HL-60/S4 (cell line): ENCODE measurements around the gene BBS12.
"Not testable (repeated sequence)": the region's sequence is repeated elsewhere in the genome, so short reads cannot be mapped to it uniquely, and the experiment has no call there.

ENCODE experiments used
- in situ Hi-C: fragments of 300-500 bp; cut with MboI; formaldehyde crosslinking; loops from 2 replicates; pipeline ENCODE4 v1.14.3; 2022; ENCODE audit warnings: low sequenced_read_pairs

BBS12 gene

DNA sequence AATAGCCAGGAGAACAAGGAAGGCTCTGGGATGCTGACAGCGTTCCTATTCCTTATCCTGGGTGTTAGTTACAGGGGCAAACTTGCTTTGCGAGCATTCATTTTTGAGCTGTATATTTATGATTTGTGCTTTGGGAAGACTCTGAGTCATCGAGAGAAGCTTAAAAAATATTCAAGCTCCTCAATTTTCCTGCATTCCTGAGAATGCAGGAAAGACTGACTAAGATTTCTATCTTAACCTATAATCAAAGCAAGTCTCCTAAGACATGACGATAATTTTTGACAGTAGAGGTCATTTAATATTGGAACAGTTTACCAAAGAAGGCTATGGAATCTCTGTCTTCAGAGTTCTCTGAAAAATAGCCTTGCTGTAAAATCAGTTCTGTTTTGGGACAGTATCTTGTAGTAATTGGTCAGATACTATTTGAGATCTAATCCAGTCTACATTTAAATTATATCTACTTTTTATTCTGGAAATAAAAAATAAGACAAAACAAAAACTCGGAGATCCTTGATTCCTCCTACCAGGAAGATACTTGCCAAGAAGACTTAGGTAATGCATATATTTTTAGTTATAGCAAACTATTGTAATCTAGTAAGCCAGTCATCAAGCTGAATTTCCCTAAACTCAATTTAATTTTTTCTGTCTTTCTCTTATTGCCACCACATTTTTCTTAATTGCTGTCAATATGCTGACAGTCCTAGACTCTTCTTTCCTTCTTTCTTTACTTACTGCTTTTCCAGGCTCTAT lies 31.7 kb downstream of the BBS12 start:
- in situ Hi-C loops = loop anchor here (25.0 kb wide), 1 partner anchor 323 kb away; no protein-coding TSS in a partner anchor

DNA sequence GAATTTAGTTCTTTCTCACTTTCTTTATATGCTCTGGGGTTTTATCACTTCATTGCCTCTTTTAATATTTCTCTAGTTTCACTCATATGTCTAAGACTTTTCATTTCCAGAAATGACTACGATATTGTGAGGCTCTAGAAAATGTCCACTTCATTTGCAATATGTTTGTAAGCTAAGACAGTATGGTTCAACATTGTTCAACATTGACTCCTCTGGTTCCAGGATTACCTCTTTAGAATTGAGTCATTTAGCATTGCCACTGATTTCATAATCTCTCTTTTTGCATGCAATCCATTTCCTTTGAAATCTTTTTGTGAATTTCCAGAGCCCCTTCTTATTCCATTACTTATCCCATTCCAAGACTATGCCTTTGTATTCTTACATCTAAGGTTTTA lies 32.3 kb downstream of the BBS12 start:
- in situ Hi-C loops = loop anchor here (25.0 kb wide), 1 partner anchor 322 kb away; no protein-coding TSS in a partner anchor

DNA sequence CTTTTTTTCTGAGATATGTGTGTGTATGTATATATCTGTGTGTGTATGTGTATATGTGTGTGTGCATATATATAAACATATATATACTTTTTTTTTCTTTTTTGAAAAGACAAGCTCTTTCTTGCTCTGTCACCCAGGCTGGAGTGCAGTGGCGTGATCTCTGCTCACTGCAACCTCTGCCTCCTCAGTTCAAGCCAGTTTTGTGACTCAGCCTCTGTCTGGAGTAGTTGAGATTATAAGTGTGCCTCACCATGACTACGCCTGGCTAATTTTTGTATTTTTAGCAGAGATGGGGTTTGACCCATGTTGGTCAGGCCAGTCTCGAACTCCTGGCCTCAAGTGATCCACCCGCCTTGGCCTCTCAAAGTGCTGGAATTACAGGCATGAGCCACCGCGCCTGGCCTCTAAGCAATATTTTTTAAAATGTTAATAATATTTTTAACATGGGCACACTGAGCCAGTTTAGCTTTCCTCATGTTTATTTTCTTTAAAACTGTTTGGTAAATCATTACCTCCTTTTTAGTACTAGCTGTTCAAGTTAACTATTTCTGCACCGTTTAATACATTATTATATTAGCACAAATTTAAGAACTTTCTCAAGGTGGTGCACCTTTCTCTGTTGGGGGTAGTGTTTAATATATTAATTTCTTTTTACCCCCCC lies 33.3 kb downstream of the BBS12 start:
- in situ Hi-C loops = loop anchor here (25.0 kb wide), 1 partner anchor 321 kb away; no protein-coding TSS in a partner anchor

DNA sequence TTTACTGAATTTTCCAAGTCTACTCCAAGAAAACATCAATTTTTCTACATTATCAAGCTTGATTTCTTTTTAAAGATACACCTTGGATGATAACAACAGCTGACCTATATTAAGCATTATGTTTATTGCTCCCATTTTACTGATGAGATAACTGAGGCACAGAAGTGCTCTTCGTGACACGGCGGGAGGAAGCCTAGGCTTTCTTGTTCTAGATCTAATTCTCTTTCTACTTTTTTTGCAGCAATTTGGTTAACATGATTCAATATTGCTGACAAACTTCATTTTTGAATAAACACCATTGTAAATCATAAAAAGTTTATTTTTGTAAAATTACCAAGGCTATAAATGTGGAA lies 33.8 kb downstream of the BBS12 start:
- in situ Hi-C loops = loop anchor here (25.0 kb wide), 1 partner anchor 321 kb away; no protein-coding TSS in a partner anchor

DNA sequence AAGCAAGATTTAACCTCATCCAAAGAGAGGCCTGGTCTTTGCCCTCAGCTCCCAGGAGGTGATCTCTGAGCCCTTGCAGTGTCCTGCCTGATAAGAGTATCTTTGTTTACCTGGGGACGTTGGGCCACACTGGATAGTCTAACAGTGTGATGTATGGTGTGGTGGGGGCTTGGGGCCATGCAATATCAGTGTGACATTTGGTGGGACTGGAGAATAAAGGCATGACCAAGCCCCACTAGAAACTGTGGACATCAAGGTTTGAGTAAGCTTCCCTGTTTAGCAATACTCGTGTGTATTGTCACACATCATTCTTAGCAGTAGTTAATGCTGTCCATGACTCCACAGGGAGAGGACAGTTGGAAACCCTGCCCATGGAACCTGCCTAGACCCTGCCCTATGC lies 34.4 kb downstream of the BBS12 start:
- in situ Hi-C loops = loop anchor here (25.0 kb wide), 1 partner anchor 320 kb away; no protein-coding TSS in a partner anchor

DNA sequence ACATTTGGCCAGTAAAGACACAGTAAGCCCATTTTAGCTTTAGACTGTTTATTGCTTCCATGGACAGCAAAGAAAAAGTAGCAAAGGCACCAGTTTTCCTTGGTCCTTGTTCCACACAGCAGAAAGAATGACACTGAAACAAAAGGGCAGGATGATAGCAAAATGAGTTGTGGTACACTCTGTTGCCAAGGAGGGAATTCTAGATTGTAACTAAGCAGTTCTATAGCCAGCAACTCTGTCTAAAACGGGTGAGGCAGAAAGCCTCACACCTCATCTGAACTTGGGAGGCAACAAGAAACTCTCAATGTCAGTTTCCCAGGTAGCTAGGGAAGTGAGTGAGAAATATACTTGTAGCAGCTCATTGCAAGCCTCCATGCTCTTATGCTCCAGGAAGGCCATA lies 39.2 kb downstream of the BBS12 start:
- in situ Hi-C loops = loop anchor here (25.0 kb wide), 1 partner anchor 316 kb away; no protein-coding TSS in a partner anchor

DNA sequence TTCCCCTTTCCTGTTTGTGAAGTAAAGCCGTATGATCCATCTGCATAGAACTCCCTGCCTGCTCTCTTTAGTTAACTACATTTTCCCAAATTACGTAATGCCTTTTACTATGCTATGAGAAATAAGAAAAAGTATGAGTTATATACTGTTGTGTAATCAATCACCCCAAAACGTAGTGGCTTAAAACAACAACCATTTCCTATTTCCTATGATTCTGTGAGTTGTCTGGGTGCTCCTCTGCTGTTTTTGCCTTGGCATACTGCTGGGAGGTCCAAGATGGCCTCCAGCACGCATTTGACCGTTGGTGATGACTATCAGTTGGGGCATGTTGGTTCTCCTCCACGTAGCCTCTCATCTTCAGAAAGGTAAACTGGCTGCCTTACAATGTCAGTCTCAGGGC lies 39.8 kb downstream of the BBS12 start:
- in situ Hi-C loops = loop anchor here (25.0 kb wide), 1 partner anchor 315 kb away; no protein-coding TSS in a partner anchor

DNA sequence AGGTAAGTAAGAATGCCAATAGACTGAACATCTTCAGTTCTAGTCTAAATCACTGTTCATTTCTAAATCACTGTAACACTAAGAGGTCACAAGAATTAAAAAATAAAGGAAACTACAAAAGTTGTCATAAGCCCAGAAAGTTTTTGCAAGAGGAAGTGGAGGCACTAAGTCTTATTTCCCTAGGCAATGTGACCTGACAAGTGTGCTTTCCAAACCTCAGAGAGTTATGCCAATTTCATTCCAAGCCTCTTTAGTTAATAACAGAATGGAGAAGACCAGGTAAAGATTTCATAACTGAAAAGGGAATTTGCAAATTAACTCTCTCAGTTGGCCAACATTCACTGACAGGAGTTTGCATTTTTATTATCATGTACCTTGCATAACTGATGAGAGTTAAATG lies 40.5 kb downstream of the BBS12 start:
- in situ Hi-C loops = loop anchor here (25.0 kb wide), 1 partner anchor 314 kb away; no protein-coding TSS in a partner anchor

DNA sequence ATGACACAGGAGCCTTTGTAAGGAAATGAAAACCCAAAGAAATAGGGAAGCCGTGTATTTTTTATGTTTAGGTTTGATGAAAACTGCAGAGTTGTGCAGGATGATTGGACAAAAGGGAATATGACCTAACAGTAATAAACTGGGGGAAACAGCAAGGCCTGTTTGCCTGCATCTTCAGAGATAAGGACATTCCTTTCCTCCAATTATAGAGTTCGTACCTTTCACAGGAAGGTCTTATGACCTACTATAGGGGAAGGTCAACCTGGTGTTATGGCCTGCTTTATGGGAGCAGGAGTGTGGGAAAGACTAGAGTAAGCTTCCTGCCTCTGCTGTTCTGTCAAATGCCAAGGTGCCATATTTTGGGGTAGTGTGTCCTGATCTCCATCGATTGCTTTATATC lies 42.5 kb downstream of the BBS12 start:
- in situ Hi-C loops = no loop called here

DNA sequence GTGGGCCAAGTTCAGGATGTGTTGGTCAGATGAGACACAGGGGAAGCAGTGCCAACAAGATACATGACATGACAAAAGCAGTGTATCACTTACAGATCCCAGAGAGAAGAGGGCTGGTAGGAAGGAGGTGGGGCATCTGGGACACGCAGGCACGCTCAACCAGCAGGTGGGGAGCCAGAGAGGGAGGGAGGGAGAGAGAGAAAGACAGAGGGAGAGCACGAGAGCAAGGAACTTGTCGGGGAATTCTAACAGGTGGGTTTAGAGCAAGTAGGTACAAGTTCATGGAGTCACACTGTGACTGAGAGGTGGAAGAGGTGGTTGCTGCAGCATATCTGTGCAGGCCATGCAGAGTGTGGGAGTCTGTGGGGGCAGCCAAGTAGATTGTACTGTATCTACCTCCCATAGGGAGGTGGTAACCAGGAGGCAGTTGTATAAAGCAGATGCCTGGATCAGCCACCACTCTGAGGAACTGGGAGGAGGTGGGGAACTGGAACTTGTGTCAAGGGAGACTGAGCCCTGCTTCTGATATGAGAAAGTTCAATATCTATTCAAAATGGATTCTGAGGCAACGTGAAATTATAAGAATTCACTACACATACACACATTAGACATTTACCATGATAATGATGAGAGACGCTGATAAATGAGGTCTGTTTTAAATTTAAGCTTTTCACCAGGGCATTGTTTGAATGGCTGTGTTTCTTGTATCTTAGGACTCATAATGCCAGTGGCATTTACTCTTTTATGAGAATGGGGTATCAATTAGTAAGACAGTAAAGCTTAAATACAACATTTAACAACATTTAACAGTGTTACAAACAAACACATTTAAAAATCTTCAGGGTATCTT lies 43.7 kb downstream of the BBS12 start:
- in situ Hi-C loops = no loop called here

DNA sequence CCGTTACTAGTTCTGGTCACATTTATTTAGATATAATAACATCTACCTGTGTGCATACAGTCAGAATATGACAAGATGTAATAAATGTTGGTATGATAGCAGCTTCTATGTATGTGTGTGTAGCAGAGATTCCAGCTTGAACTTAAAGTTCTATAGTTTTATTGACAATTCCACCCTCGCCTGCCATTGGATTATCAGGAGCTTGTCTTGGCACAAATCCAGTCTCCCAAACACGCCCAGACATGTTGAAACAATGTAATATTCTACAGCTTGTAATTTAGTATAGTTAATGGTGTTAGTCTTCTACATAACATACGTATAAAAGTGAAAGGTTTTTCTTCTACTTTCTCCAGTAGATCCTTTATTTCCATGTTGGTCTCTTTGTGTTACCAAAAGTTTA lies 44.4 kb downstream of the BBS12 start:
- in situ Hi-C loops = no loop called here

DNA sequence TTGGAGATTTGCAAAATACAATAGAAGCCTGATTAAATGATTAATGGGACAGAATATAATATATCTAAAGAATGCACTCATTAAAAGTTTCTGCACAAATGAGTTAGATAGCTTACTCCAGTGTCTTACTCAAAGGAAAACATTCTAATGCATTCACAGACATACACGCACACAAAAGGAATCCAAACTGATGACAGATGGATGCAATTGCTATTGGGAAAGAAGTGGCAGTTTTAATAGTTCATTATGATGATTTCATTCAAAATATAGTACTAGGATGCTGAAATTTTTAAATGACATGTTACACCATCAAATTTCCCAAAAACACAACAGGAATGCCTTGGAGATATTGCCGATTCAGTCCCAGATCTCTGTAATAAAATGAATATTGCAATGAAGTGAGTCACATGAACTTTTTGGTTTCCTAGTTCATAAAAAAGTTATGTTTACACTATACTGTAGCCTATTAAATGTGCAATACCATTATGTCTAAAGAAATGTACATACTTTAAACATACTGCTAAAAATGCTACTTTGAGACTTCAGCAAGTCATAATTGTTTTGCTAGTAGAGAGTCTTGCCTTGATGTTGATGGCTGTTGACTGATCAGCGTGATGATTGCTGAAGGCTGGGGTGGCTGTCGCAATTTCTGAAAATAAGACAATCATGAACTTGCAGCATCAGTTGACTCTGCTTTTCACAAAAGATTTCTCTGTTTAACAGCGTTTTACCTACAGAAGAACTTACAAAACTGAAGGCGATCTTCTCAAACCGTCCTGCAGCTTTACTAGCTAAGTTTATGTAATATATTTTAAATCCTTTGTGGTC lies 45.6 kb downstream of the BBS12 start:
- in situ Hi-C loops = no loop called here

DNA sequence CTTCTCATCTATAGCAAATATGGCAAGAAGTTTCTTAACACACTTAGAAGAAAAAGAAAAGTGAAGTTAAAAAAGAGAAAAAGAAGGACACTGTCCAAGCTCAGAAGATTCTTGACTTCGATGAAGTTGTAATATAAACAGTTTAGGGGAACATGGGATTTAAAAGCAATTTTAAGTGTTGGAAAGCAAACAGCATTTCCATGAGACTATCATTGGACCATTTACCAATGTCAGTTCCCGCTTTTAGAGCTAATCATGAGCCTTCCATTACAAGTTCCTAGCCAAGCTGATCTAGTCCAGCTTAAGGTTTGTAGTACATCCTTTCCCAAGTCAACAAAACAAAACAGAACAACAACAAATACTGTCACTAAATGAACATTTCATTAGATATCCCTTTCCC lies 49.0 kb downstream of the BBS12 start:
- in situ Hi-C loops = no loop called here

DNA sequence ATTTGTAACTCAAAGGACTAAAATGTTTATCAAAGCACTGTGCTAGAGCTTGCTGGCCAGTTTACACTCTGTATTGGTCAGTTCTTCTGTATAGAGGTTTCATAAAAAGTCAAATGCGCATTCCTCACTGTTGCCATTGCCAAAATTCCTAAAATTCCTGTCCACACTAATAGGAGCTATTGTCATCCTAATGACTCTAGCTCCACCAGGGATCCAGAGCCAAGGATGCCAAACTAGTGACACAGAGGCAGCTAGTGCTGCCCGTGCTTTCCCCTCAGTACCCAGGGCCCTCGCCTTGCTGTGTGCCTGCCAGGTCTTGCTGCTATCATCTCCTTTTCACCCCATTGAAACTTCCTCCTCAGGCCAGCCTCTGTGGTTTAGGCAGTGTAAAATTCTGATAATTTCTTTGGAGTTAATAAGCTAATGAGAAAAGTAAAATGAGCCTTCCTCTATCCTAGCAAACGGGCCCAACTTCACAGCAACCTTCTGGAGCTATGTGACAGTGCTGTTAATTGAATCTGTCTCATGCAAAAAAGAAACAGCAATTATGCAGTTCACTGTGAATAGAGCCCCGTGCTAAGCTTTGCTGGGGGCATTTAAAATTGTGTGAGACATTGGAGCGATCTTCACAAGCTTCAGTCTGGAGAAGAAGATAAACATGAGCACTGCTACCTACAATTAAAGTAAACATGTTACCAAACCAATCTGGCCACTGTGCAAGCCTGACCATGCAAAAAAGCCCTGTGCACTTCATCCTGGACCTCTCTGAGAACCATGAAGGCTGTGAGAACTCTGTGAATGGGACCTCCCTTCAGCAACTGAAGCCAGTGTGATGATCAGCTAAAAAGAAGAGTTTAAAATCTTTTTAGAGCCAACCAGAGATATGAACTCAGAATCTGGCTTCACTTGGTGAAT lies 51.1 kb downstream of the BBS12 start:
- in situ Hi-C loops = no loop called here

DNA sequence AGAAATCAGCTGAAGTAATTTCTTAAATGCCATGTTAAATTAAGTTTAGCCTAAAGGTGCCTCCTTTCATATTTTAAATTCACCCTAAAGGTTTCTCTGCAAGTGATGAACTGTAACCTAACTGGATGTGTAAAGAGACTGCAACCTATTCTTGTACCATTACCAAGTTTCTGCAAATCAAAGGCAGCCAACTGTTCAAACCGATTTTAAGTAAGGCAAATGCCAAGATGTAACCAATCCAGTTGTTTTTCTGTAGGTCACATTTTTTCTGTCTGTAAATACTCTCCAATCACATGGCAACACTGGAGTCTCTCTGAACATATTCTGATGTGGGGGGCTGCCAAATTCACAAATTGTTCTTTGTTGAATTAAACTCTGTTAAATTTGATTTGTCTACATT lies 51.8 kb downstream of the BBS12 start:
- in situ Hi-C loops = no loop called here

DNA sequence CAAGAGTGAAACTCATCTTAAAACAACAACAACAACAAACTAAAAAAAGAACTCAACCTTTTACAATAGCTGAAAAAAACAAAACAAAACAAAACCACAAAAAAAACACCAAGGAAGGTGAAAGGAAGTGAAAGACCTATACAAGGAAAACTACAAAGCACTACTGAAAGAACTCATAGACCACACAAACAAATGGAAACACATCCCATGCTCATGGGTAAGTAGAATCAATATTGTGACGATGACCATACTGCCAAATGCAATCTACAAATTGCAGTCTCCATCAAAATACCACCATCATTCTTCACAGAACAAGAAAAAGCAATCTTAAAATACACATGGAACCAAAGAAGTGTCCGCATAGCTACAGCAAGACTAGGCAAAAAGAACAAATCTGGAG lies 52.6 kb downstream of the BBS12 start:
- in situ Hi-C loops = no loop called here

DNA sequence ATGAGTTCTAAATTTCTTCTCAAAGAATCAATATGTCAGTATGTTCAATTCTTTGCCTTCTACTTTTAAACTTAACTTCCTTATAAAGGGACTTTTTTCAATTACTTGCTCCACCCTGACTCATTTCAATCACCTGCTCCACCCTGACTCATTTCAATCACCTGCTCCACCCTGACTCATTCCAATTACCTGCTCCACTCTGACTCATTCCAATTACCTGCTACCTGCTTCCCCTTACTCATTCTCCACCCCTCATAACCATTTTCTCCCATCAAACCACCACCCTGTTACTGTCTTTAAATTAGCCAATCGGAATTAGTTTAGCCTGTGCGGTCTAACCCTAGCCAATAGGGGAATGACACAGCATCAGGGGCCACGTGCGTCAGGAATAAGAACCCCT lies 53.8 kb downstream of the BBS12 start:
- in situ Hi-C loops = not testable (repeated sequence)

DNA sequence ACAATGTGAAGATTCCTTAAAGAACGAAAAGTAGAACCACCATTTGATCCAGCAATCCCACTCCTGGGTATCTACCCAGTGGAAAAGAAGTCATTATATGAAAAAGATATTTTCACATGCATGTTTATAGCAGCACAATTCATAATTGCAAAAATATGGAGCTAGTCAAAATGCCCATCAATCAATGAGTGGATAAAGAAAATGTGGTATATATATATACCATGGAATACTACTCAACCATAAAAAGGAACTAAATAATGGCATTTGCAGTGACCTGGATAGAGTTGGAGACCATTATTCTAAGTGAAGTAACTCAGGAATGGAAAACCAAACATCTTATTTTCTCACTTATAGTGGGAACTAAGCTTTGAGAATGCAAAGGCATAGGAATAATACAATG lies 54.4 kb downstream of the BBS12 start:
- in situ Hi-C loops = not testable (repeated sequence)

DNA sequence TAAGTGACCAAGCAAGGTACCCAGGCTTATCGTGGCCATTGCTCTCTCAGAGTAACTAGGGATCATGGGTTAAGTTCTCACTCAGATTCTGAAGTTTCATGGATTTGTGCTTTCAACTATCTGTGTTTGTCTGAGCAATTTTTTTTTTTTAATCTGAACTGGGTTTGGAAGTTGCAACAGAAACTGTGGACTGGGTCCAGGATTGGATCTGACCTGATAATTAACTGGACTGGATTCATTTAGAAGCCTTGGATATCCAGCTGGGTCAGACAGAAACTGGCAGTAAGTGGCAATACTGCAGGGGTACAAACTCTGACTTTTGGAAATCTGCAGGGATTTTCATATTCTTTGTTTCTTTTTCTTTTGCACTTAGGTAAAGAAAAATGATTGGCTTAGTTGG lies 55.4 kb downstream of the BBS12 start:
- in situ Hi-C loops = no loop called here
